GM18511 (cell line): ENCODE measurements around the gene CEP63.
A peak's percentile ranks its signal among the peaks of the same experiment; 100 is the strongest.

Source experiments
- ATAC-seq: cut with Tn5 transposase; IDR thresholded peaks from one replicate; pipeline ENCODE4 v1.9.1; 2021; ENCODE audit warnings: mild to moderate bottlenecking, moderate library complexity; ENCODE audit not compliant: unreplicated experiment

CEP63 gene

DNA sequence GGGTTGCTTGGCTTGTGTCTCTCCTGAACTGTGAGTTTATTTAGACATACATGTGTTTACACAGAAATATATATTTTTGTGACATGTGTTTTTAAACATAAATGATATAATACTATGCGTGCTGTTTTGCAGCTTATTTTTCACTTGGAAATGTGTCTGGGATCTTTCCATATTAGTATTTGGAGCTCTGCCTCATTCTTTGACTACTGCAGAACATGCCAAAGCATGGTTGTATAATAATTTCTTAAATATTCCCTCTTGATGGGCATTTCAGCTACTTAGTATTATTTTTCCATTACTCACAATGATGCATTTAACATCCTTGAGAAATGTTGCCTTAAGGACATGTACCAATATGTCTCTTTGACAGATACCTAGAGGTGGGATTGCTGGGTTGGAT is 19.5 kb upstream of the CEP63 start:
- no peak for ATAC-seq

DNA sequence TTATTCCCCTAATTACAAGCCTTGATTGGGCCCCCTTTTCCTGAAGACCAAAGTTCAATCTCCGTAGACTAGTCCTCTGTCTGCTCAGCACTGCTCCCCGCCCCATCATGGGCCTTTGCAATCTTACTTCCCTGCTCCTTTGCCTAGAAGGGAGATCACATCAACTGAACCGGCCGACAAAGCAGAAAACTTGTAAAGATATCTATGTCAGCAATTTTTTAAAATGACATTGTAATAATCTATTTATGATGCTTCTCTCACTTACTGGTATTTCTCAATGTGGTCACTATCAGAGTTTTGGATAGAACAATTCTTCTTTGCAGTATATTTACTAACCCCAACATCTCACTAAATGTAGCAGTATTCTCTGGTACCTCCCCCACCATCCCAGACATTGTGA is 17.3 kb upstream of the CEP63 start:
- ATAC-seq = no peak

DNA sequence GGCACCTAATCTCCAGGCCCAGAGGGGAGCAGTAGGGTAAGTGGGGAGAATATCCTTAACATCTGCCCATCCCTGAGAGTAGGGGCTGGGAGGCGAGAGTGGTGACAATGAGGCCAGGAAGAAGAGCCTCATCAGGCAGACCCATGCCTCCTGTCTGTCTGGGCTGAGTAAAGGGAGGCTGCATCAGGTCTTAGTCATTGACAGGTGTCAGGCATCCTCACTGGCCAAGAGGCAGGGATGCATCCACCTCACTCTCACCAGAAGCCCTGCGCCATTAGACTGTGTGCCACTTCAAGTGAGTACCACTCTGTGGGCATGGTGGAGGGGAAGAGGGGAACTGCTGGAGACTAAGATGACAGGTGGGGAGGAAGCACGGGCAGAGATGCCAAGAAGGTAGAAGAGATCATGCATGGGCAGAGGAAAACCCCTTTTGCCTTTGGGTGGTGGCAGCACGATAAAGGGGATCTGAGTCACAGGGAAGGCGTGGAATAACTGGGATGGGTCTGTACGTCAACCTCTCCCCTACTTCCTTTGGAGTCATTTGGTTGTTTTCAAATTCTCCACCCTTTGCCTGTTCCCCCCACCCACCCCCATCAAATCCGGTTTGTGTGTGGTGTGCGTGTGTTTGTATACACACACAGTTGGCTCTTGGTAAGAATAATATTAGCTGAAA is 14.2 kb upstream of the CEP63 start:
- ATAC-seq = no peak

DNA sequence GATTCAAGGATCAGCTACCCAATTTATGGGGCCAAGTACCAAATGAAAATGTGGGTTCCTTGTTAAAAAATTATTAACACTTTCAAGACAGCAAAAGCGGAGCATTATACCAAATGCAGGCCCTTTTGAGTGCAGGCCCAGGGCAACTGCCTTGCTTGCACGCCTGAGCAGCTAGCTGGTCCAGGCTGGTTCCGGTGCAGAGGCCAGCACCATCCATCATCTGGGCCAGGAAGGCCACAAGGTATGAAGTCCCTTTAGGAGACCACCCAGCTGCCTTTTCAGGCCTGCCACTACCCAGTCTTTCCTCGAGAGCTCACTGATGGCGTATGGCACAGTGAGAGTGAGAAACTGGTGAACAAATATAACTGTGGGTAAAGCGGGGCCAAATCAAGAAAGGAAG is 13.0 kb upstream of the CEP63 start:
- ATAC-seq = no peak

DNA sequence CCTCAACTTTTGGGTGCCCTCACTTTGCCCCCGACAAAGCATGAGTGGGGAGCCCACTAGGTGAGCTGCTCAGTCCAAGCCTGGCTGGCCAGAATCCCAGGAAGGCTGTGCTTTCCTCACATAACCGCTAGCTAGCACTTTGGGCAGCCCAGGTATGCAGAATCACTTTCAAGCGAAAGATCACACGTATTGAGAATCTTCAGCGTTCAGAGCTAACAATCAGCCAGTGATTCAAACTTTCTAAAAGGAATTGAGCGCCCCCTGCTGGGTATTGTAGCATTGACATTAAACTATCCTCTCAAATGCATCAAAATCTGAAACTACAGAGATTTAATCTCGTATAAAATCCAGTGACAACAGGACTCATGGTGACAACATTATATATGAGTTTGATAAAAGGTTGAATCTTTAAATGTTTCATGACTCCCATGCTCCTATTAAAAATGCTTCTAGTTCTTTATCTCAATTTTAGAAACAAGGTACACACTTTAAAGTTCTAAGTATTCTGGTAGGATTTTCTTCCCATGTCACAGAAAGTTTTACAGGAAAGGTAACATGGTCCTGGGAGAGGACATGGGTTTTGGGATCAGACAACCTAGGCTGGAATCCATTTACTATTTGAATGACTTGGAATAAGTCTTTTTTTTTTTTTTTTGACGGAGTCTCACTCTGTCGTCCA is 11.8 kb upstream of the CEP63 start:
- ATAC-seq = peak; percentile 72

DNA sequence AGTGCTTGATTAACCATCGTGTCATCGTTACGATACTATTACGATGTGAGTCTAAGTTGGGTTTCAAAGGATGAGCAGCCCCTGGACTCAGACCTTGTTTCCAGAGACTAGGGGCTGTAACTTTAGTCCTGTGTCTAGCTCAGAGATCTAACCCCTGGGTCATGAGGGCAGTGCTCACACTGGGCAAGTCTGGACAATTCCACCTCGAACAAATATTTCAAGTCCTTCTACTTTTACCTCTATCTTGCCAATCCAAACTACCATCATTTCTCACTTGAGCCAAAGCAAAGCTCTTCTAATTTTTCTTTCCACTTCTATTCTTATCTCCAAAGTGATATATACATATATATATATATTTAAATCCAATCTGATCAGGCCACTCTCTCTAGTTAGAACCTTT is 10.9 kb upstream of the CEP63 start:
- ATAC-seq = no peak

DNA sequence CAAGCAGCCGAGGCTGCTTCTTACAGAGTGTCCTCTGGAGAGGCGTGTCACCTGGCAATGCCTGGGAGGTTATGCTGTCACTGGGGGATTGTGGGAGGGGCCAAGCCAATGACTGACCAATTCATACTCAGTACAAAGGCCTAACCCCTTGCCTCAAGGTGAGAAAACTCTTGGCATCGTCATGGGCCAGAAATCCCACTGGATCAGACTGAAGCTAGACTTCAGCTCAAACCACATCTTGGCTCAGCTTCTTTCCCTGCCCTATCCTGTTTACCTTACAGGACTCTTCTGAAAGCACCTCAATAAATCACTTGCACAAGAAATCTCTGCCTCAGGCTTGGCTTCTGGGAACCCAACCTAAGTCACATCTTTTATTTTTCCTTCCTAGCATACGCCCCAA is 9.6 kb upstream of the CEP63 start:
- ATAC-seq = no peak

DNA sequence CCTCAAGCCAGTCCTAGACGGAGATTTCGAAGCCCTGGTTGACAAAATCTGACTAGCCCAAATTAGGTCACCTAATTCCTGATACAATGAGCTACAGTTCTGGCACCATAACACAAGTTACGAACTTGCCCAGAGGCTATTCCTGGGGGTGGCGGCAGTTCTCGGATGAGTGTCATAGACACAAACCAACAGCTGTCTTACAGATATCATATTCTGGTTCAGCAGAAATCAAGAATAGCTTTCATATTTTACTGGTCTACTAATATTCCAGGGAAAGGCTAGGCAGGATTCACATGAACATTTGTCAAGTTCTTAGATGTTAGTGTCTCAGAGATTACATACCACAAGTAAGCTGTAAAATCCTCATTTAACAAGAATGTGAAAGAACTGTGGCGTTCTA is 8.9 kb upstream of the CEP63 start:
- no peak for ATAC-seq

DNA sequence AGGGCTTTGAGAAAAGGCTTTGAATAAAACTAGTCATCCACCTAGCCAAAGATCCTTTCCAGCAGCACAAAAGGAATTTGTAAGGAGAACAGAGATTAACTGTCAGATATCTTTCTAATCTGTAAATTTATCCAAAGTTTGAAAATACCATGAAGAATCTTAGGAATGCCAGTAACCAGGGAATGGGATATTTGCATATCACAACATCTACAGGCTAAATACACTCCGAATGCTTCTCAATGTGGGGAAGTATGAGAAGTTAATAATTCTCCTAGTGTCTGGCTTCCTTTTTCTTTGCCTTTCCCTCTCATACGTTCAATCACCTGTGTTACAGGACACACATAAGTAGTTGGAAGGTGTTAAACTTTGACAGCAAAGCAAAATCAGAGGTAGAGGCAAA is 7.9 kb upstream of the CEP63 start:
- ATAC-seq = no peak

DNA sequence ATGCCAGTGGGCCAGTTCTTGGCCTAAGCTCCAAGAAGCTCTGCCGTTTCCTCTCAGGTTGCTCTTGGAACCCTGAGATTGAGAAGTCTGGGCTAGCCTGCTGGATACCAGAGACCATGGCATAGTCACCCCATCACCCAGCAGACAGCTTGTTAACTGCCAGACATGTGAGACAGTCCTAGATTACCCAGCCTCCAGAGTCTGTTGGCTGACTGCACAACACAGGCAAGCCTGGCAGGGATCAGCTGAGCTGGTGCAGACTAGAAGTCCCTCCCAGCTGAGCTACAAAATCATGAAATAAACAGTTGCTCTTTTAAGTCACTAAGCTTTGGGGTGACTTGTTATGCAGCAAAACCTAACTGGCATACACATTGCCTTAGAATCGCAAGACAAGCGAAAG is 5.3 kb upstream of the CEP63 start:
- no peak for ATAC-seq

DNA sequence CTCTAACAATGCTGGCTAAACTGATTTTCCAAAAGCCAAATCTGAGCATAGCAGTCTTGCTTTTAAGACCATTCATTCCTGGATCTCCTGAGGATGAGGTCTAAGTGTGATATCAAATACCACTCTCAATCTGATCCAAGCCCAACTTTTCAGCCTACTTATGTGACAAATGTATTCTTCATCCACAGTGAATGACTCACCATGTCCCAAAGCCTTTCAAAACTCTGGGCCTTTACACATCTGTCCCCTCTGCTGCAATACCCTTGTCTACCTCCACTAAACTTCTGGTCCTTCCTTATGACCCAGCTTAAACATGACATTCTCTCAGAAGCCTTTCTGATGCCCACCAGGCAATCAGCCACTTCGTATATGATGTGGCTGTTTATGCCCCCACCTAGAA is 4.7 kb upstream of the CEP63 start:
- no peak for ATAC-seq

DNA sequence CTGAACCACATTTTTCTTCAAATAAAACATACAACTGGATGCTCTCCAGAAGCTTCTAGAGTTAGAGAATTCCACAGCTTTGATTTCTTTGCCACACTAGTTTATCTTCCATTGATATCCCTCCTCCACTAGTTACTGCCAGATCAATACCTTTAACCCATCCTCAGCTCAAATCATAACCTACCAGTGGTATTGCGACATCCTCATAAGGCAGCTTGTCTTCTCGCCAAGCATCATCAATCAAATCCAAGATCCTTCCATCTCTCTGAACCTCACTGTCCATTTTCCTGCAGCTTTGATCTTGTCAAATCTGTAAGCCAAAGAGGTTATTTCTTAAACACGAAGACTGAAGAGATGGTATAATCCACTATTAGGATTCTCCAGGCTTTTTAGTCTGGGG is 3.2 kb upstream of the CEP63 start:
- ATAC-seq = no peak

DNA sequence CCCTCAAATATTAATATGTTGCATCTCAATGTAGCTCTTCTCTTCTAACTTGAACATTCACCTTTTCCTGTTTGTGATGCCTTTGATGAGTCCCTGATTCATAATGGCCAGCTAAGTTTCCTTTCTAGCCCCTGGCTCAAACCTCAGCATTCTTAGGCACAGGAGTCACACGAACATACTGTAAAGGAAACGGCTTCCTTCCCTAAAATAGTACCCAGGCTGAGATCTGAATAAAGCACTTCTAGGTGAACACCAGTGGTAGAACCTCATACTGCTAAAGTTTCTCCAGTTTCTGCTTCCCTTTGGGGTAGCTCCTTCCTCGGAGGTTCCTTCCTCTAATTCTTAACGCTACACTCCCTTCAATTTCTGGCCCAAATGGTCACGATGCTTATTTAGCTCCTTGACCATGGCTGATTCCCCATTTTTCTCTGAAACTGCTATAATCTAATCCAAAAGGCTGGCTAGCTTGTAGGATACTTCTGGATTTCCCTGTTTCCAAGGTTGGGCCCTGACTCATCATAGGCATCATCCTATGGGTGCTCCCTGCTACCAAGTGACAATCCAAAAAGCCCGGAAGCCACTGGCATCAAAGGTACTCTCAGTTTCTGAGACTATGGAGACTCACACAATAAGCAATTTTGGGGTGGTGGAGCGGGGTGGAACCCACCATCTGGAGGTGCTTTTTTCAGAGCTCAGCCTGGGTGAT is 2.5 kb upstream of the CEP63 start:
- ATAC-seq = no peak

DNA sequence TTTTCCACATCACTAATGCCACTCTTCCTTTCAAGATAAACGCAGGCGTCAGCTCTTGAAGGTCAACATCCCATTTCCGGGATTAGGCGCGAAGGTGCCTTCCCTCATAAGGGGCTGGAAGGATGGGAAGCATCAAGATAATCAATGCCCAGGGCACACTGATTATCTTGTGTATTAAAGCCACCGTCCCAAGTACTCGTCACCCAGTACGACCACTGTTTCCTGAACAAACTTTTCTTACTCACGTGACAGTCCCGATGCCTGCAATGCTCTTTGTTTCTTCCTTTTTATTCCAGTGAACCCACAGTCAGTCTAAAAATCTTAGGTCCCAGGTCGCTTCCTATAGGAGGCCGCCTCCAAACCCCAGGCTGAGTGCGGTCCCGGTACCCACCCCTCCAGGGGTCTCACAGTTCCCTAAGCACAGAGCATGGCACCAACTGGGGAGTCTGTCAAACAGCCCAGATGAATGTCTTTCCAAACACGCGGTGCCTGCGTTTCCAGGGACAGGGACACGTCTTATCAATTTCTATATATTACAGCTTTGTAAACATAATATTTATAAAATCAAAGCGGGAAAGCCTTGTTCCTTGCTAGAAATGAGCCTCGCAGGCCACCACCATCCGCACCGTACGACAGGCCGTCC is 661 bp upstream of the CEP63 start:
- ATAC-seq = peak; percentile 14

DNA sequence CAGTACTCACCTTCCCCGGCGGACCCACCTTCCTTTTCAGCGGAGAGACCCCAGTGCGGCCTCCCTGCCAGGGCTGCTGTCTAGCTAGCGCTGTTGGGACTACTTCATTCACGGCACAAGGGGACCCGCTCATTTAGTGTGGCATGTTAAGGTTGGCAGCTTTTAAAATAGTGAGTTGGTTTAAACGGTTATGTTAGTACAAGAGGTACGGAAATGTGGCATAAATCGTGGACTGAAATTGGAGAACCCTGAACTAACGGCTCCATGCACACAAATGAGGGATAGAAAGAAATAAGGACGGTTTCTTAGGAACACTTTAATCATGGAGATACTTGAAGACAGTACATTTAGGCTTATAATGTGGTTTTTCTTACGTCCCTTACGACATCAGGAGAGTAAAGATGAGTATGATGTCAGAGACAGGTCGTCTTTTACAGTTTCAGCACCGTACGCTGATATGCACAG is 752 bp downstream of the CEP63 start:
- peak; percentile 17 for ATAC-seq

DNA sequence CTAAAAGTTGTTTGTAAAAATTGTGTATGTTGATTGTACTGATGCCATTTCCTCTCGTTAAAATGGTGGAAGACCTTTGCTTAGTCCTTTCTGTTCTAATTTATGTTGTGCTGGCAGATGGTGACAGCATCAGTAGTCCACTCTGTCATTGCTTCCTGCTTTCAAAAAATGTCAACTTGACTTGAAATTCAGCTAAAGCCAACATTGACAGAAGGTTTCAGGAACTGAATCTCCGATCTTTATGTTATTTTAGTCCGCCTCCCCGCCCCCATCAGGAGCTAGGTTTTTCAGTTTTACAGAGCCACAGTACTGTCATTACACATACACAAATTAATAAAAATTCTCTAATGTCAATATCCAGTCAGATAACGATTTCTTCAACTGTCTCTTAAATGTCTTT is 1.5 kb downstream of the CEP63 start:
- ATAC-seq = no peak

DNA sequence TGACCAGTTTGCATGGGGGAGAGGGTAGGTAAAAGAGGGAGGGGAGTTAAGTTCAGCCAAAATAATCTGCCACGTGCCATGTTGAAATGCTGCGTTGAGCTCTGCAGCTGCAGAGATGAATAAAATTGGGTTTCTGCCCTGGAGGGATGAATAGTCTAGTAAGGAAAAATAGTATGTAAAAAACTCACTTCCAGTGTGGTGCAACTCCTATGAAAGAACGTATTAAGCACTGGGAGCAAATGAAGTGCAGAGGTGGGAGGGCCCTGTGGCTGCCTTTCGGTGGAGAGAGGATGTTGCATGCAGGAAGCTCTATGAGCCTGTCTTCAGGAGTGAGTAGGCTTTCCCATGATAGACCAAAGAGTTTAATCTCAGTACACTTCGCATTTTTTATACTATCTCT is 8.6 kb downstream of the CEP63 start:
- no peak for ATAC-seq

DNA sequence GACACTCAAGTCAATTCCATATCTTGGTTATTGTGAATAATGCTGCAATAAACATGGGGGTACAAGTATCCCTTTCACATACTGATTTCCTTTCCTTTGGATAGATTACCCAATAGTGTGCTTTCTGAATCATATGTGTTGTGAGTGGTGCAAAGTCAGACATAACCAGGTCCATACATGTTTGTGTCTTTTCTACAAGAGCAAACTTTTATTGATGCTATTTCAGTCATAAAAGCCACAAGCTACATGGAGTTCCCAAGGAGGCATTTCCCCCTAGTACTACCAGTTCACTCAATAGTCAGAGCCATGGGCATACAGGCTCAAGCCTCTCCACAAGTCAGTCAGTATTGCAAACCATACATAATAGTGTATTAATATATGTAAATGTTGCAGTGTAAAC is 10.1 kb downstream of the CEP63 start:
- no peak for ATAC-seq

DNA sequence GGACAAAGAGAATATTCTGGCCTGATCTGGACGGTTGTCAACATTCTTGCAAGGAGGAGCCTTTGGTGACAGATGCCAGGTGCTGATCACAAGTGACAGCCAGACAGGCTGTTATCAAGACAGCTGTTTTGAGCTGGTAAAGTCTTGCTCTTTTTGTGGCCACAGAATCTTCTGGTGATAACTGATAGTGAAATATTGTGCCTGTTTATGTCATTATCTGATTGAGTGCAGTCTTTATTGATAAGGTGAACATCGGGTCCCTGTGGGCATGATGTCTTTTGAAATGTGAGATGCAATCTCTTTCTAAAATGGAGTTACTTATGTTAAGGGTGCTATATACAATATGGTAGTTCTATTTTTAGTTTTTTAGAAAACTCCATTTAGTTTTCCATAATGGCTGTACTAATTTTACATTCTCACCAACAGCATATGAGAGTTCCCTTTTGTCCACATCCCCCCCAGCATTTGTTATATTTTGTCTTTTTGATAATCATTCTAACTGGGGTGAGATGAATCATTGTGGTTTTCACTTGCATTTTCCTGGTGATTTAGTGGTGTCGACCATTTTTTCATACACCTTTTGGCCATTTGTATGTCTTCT is 10.7 kb downstream of the CEP63 start:
- ATAC-seq = no peak

DNA sequence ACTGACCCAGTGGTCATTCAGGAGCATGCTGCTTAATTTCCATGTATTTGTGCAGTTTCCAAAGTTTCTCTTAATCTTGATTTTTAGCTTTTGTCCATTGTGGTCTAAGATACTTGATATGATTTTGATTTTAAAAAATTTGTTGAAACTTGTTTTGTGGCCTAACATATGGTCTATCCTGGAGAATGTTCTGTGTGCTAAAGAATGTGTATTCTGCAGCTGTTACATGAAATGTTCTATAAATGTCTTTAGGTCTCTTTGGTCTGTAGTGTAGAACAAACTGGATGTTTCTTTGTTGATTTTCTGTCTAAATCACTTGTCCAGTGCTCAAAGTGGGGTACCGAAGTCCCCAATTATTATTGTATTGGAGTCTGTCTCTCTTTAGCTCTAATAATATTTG is 17.4 kb downstream of the CEP63 start:
- ATAC-seq = no peak

DNA sequence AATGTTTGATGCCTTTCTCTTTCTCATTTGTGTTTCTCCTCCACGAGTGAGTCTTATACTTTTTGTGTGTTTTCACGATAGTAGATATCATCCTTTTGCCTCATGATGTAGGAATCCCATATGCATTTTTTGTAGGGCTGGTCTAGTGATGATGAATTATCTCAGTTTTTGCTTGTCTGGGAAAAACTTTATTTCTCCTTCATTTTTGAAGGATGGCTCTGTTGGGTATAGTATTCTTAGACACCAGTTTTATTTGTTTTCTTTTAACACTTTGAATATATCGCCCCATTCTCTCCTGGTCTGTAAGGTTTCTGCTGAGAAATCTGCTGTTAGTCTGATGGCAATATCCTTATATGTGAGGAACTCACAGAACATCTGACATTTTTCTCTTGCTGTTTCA is 18.3 kb downstream of the CEP63 start:
- ATAC-seq = no peak
